Measurements from ENCODE around the gene NDOR1.

The NDOR1 gene

DNA sequence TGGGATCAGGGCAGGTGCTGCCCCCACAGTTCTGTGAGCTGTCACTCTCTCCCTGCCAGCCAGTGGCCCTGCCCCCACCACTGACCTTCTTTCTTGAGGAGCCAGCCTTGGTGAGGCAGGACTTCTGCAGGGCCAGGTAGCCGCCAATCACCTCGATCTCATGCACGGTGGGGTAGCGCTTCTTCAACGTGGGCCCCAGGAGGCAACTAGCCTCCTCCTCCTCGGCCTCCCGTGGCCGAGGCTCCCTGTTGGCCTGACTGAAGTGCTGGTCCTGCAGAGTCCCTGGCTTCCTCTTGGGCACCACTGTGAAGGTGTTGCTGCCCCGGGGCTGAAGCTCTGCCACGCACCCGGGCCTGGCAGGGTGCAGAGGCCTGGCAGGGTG, 6.6 kb upstream of the NDOR1 start:
- no peak for DNase-seq (ENCODE audit: low read depth in 3 of 3)

DNA sequence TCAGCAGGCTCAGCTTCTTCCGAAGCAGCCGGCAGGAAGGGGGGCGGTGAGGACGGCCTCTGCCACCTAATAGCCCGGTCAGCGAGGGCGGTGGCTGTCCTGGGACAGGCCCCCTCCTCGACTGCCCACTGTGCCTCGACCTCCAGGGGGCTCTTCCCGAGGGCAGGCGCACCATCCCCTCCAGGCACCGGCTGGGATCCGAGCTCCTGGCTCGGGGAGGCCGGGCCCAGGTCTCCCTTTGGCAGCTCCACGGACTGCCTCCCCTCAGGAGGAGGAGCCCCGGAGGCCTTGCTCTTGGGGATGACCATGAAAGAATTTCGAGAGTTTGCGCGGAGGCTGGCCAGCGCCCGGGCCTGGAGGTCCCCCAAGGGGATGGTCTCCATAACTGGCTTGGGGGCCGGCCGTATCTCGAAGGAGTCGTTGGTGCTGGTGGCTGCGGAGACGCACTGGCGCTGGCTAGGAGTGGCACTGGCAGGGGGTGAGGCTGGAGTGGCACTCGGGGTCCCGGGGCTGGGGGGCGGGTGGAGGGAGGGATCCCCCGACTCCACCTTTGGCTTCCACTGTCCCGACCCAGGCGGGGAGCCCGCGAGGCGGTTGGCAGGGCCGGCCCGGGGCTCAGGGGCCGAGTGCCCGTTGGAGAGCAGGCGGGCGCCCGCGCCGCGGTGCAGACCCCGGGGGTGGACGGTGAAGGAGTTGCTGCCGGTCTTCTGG, 5.9 kb upstream of the NDOR1 start:
- DNase-seq (ENCODE audit: low read depth in 3 of 3): no peak

DNA sequence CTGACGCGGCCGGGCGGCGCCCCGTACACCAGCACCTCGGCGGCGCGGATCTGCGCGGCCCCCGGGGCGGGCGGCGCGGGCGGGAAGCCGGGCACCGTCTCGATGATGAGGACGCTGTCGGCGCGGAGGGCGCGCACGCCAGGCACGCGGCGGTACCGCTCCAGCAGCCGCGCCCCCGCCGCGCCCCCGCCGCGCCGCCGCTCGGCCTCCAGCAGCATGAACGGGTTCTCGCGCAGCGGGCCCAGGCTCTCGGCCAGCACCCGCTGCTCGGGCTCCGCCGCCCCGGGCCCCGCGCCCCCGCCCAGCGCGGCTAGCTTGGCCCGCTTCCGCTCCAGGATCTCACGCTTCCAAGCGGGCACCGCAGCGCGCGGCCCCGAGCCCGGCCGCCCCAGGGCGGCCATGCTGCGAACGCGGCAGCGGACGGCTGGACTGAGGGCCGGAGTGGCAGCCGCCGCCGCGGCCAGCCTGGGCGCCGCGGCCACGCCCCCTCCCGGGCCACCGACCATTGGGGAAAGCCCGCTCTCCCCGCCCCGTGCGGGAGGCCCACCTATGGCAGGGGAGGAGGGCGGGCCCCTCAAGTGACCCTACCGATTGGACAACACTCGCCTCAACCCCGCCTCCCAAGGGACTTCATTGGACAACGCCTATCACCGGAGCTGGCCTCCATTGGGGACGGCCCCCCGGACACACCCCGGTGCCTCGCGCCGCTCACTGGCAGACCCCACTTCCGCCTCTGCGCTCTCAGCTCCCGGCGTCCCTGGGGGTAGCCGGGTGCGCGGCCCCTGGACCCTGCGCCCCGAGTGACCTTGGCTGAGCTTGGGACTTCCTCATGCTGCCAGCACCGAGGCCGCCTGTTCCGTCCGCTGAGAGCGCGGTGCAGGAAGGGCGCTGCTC, 4.9 kb upstream of the NDOR1 start, which contains the start of gene TPRN:
TSS of gene TPRN (minus strand) at position 431 of the 894 bp plus-strand sequence. CDS start at position 401, 30 bp downstream.
- DNase-seq (ENCODE audit: low read depth in 3 of 3): peak; percentile 89 to 98 (median 96)

DNA sequence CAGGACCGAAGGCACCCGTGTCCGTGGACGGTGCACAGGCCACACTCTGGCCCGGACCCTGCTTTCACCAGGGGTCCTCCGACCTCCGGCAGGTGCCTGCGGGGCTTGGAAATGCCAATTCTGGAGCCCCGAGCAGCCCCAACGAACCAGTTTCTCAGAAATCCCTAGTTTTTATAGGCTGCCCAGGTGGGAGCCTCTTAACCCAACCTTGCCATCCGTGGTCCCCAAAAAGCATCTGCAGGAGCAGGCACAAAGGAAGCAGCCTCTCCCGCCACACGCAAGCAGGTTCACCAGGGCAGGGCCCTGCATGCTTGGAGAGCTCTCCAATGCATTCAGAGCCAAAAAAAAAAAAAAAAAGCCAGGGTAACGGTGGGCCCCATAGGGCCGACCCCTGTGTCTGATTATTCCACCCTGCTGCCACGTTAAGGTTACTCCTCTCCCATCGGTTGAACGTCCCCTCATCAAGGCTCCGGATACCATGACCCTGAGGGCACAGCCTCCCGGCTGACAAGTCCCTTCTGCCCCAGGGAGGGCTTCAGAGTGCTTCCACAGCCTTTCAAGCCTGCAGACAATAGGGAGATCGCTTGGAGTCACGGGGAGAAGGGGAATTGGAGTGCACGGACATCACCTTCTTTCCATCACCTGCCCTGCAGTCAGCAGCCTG, 4.2 kb upstream of the NDOR1 start:
- DNase-seq (ENCODE audit: low read depth in 3 of 3): no peak

DNA sequence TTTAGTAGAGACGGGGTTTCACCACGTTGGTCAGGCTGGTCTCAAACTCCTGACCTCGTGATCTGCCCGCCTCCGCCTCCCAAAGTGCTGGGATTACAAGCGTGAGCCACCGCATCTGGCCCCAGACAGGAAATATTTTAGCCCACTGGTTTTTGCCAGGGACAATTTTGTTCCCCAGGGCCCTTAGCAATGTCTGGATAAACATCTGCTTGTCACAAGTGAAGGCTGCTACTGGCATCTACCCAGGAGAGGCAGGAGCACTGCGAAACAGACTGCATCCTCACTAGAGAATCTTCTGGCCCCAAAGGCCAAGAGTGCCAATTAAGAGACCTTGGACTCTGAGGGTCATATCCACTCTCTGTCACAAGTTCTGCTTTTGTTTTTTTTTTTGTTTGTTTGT, 2.5 kb upstream of the NDOR1 start:
- DNase-seq (ENCODE audit: low read depth in 3 of 3): no peak

DNA sequence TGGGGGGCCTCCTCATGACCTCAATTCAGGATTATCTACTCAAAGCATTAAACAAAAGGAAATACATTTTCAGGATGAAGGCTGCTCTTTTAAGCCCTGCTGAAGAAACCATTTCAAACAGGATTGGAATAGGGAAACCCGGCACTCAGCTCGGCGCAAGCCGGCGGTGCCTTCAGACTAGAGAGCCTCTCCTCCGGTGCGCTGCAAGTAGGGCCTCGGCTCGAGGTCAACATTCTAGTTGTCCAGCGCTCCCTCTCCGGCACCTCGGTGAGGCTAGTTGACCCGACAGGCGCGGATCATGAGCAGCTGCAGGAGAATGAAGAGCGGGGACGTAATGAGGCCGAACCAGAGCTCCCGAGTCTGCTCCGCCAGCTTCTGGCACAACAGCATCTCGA, 772 bp upstream of the NDOR1 start:
- no peak for DNase-seq (ENCODE audit: low read depth in 3 of 3)

DNA sequence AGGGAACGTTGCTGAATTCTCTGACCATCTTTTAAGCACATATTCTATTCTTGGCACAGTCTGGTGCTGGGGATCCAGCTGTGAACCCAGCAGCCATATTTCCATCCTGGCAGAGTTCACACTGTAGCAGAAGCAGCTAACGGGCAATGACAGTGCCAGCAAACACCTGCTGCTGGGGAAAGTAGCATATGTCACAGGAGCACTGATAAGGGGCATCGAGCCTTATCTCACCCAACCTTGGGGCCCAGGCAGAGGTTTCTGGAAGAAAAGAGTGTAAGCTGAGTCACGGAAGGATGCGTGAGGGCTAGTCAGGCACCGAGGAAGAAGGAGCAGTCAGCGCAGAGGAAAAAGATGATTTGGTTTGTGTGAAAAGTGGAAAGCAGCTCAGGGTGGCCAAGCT, 1.1 kb downstream of the NDOR1 start:
- no peak for DNase-seq (ENCODE audit: low read depth in 3 of 3)

DNA sequence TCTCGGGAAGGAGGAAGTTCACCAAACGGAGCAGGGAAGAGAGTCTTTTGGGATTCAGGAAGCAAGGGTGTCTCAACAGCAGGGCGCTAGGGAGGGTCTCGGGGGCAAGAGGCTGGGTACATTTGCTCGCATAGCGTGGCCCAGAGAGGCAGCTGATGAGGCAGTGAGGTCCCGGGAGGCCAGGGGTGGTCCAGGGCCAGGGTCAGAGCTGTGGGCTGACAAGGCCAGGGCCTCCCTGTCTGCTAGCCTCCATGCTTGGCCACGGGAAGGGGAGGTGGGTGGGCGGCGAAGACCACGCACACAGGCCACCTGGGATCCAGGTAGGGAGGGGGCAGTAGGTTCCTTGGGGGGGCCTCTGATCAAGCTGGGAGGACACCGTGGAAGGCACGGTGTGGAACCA, 6.0 kb downstream of the NDOR1 start:
- DNase-seq (ENCODE audit: low read depth in 3 of 3): no peak

DNA sequence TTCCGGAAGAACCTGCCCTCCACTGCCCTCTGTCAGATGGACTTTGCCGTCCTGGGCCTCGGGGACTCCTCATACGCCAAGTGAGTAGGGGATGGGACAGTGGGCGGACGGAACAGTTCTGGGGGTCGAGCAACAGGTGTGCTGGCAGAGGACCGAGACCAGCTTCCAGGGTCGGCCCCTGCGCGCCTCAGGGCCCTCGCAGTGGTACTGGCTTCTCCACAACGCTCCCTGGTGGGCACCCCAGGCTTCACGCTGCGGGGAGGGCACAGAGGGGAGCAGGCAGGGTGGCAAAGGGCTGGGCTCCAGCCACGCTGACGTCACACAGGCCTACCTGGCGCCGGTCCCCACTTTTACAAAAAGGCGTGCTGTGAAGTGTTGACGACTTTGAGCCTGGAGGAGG, 7.0 kb downstream of the NDOR1 start:
- no peak for DNase-seq (ENCODE audit: low read depth in 3 of 3)

DNA sequence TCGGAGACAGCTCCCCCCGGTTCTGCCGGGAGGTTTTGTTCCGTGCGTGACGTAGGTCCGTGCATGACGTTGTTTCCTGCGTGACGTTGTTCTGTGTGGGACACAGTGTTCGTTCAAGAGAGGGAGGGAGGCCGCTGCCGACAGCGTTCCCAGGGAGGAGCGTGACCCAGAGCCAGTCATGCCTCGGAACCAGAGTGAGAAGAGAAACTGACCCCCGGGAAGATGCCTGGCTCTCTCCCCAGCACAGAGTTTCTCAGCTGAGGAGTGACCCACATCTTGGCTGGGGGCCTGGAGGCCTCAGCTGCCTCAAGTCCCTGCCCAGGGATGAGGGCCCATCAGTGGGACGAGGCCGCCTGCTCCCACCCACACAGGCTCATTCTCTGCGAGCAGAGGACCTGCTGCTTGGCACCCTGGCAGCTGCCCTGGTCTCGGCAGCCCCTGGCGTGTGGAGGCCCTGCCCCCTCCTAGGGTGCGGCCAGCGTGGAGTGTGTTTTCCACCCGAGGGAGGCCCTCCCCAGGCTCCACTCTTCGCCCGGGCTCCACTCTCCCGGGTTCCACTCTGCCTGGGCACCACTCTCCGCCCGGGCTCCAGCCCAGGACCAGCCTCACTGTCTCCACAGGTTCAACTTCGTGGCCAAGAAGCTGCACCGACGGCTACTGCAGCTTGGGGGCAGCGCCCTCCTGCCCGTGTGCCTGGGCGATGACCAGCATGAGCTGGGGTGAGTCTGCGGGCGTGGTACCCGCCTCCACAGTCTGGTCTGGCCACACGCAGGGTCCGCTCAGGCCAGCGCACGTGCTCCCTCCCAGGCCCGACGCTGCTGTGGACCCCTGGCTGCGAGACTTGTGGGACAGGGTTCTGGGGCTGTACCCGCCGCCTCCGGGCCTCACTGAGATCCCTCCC, 7.9 kb downstream of the NDOR1 start:
- no peak for DNase-seq (ENCODE audit: low read depth in 3 of 3)

DNA sequence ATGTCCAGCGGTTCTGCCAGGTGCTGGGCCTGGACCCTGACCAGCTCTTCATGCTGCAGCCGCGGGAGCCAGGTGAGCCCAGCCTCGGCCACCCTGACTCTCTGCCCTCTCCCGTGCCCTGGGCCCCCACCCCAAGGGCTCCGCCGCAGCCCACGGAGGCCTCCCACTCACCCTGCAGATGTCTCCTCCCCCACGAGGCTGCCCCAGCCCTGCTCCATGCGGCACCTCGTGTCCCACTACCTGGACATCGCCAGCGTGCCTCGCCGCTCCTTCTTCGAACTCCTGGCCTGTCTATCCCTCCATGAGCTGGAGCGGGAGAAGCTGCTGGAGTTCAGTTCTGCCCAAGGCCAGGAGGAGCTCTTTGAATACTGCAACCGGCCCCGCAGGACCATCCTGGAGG, 9.1 kb downstream of the NDOR1 start:
- no peak for DNase-seq (ENCODE audit: low read depth in 3 of 3)

DNA sequence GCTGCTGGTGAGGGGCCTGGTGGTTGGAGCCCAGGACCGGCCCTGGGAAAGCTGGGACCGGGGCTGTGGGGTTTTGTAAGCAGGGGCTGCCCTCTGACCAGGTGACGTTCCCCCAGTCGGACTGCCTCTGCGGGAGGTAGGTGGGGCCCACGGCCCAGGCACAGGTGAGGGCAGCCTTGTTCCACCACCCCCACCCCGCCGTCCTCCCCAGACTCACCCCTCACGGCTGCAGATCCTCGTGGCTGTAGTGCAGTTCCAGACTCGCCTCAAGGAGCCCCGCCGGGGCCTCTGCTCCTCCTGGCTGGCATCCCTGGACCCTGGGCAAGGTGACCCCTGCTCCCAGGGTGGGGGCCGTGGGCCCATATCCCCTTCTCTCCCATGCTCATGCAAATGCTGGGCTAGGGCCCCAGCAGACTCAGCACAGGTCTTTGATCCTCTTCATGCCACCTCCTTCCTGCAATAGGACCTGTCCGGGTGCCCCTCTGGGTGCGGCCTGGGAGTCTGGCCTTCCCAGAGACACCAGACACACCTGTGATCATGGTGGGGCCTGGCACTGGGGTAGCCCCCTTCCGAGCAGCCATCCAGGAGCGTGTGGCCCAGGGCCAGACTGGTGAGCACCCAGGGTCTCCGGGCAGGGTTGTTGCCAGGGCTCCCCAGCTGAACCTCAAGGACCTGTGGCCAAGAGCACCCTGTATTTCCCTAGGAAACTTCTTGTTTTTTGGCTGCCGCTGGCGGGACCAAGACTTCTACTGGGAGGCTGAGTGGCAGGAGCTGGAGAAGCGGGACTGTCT, 9.9 kb downstream of the NDOR1 start:
- no peak for DNase-seq (ENCODE audit: low read depth in 3 of 3)

DNA sequence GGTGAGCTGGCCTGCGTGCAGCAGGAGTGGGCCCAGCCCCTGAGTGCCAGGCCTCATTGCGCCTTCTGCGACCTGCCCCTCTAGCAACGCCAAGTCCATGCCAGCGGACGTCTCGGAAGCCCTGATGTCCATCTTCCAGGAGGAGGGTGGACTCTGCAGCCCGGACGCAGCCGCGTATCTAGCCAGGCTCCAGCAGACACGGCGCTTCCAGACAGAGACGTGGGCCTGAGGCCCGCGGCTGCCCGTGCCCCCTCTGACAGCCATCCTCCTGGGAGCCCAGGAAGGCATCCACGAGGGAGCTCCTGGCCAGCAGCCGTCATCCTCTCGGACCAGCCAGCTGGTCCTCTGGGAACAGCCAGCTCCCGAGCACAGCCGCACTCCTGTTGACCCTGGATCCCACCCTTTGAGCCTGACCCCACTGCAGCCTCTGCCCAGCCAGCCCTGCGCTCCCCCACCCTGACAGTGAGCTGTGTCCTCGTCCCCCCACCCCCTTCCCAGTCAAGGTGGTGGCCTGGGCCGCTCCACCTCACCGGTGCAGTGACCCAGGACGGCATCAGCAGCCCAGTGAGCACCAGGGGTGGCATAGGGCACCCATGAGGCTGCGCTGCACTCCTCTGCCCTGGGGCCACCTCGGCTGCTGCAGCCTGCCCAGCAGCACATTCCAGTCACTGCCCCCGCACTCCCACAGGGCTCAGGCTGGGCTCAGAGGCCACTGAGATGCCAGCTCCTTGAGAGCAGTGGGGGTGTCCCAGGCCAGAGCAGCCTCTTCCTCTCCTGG, 10.9 kb downstream of the NDOR1 start:
- DNase-seq (ENCODE audit: low read depth in 3 of 3): no peak

DNA sequence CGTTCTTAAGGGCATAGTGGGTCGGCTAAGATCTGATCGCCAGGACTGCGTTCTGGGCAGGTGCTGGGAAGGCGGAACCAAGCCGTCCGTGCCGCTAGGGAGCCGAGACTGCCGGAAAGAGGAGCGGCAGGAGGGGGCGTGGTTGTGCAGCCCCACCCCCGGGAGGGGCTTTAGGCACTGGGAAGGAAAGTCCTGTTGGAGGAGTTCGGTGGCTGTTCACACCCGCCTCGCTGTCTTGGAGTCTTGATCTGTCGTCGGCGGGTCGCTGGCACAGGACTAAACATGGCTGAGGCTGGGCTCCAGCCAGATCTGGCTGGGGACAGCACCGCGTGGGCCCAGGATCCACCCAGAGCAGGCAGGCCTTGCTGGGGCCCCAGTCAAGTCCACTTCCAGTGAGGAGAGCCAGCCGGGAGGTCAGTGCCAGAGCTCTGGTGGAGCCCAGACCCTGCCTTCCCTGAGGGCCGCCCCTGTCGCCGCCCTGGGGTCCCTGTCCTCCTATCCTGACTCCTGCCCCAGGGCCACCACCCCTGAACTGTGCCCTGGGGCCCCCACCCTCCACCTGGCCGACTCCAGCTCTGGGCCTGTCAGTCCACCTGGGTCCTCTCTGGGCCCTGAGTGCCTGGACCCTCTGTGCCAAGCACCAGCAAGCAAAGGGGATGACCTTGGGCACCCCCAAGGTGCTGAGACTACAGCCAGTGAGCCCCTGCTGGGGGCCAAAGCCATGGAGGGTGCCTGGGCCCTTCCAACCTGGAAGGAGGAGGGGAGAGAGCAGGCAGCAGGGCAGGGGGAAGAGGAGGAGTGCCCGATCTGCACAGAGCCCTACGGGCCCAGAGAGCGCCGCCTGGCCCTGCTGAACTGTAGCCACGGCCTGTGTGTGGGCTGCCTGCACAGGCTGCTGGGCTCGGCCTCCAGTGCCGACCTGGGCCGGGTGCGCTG, 12.0 kb downstream of the NDOR1 start:
- DNase-seq (ENCODE audit: low read depth in 3 of 3): no peak

DNA sequence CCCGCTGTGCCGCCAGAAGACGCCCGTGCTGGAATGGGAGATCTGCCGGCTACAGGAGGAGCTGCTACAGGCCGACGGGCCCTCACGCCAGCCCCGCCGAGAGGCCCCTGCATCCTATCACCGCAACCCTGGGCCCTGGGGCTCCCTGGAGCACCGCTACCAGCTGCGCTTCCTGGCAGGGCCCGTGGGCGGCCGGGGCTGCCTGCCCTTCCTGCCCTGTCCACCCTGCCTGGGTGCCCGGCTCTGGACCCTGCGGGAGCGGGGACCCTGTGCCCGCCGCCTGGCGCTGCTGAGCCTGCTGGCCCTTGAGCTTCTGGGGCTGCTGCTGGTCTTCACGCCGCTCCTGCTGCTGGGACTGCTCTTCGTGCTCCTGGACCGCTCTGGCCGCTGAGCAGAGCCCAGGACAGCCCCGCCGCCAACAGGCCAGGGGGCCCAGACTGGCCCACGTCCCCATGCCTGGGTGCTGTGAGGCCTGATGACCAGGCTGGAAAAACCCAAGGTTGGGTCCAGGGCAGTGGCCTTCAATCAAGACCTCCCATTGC, 12.8 kb downstream of the NDOR1 start:
- DNase-seq (ENCODE audit: low read depth in 3 of 3): no peak

DNA sequence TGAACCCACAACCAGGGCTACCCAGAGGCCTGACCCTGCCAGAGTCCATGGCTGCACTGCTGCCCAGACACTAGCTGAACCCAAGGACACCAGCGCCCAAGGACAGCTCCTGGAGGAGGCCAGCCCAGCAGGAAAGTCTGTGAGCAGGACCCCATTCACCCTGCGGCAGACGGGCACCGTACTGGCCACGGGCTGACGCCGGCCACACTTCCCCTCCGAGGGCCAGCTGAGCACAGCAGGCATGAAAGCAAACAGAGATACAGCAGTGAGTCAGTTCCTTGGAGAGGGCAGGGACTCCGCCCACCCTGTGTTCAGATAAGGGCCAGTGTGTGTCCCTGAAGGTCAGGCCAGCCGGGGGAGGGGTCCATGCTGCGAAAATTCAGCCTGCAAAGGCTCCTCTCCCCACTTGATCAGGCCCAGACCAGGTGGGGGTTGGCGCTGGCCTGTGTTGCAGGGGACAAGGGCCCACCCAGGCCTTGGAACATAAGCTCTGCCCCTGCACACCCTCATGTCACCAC, 13.3 kb downstream of the NDOR1 start:
- no peak for DNase-seq (ENCODE audit: low read depth in 3 of 3)

DNA sequence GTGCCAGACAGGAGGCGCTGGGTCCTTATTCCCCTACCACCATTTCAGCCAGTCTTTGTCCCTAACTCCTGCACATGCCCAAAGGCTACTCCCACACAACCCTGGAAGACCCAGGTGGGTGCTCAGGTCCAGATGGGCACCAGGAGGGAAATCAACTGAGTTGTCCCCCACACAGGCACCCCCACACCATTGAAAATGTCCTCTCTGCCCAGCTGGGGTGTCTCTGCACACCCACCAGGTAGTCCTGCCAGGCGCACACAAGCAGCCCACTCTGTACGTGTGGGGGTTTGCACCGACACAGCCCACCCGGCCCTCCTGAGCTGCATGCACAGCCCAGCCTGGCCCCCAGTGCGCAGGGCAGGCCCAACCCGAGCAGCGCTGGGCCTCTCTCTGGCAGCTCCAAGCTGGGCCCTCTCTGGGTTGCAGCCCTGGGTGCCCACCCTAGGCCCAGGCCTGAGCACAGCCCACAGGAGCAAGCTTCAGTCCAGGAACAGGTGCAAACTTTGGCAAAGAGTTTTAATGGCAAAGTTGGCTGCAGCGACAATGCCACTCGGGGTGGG, 14.3 kb downstream of the NDOR1 start:
- no peak for DNase-seq (ENCODE audit: low read depth in 3 of 3)

Data from stimulated activated CD4-positive, alpha-beta T cell treated with anti-CD3 and anti-CD28 coated beads, TNF-alpha, amount 100 ng/mL, for 4 hours (primary cell).